GM21825 (cell line): Measurements from ENCODE around the gene PARP4.
"Not testable (repeated sequence)": the region's sequence is repeated elsewhere in the genome, so short reads cannot be mapped to it uniquely, and the experiment has no call there.

Experiments used
- ATAC-seq: cut with Tn5 transposase; IDR thresholded peaks from one replicate; pipeline ENCODE4 v1.9.1; 2021; ENCODE audit warnings: mild to moderate bottlenecking, moderate library complexity; ENCODE audit not compliant: unreplicated experiment

The PARP4 gene

DNA sequence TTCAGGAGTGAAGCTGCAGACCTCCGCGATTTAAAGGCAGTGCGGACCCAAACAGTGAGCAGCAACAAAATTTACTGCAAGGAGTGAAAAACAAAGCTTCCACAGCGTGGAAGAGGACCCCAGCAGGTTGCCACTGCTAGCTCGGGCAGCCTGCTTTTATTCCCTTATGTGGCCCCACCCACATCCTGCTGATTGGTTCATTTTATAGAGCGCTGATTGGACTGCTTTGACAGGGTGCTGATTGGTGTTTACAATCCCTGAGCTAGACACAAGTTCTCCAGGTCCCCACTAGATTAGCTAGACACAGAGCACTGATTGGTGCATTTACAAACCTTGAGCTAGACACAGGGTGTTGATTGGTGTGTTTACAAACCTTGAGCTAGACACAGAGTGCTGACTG lies 6.3 kb downstream of the PARP4 start:
- not testable (repeated sequence) for ATAC-seq

GRCh38 chr13:24505756-24506155 lies 6.8 kb downstream of the PARP4 start:
- ATAC-seq: no peak

- ATAC-seq: no peak
These were observed 7.3 kb downstream of the PARP4 start for GRCh38 chr13:24505256-24505655.

DNA sequence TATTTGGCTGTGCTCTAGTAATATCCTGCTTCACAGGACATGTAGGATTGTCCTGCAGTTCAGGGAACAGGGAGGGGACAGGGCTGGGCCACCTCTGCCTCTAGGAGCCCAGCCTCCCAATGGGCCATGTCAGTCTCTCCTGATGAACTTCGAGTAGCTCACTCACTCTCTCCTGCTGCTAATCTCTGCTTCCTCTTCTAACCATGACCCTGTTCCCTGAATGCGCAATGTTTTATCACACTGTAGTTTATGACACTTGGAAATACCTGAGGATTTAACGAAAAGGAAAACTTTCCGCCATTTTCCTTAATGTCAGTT lies 9.2 kb downstream of the PARP4 start:
- no peak for ATAC-seq

GRCh38 chr13:24502533-24503378 lies 9.8 kb downstream of the PARP4 start:
- no peak for ATAC-seq

GRCh38 chr13:24500977-24501376 lies 11.6 kb downstream of the PARP4 start:
- ATAC-seq: no peak

DNA sequence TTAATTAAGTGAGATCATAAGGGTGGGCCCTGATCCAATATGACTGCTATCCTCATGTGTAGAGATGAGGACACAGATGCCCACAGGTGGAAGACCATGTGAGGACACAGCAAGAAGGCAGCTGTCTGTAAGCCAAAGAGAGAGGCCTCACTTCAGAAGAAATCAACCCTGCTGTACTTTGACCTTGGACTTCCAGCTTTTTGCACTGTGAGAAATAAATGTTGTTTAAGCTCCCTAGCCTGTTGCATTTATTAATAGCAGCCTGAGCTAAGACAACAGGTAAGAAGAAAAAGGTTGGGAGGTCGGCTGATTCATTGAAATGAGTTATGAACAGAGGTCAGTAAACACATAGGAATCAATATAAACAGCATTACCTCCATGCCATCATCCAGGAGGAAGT lies 14.8 kb downstream of the PARP4 start:
- ATAC-seq: no peak

DNA sequence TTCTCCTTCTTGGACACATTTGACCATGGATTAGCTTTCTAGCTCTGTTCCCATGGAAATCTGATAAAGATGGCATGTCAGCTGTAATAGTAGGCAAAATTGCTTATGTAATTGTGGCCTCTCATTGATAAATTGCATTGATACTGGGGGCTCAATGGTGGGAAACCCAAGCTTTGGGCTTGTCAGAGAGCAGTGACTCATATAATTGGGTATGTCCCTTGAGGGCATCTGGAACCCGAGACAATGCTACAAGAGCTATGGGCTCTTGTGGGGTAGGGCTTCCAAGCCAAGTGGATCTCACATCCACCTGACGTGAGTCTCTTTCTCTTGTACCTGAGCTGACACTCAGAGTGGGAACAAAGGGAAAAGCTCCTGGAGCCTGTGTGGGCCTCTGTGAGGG lies 16.3 kb downstream of the PARP4 start:
- ATAC-seq: not testable (repeated sequence)

DNA sequence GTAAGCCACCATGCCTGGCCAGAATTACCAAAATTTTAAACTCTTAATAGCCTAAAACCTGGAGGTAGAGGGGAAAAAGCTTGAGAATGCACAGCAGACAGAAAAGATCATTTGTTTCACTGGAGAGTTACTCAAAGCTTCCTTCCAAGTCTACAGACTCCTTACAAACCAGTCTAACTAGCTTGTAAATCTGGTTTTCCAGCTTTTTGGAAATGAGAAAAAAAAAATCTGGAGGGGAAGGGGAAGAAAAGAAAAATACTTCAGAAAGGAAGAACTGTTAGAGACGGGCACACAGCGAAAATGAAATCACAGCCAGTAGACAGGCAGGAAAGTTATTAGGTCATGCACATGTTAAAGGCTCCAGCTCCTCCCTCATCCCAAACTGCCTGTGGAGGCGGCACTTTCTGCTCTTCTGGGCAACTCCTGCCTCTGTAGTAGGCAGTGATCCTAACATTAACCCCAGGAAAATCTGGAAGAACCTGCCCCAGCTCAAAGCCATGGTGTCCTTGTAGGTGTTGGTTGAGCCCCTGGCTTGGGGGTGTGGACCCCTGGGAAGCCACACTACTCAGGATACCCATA lies 17.3 kb downstream of the PARP4 start:
- no peak for ATAC-seq

GRCh38 chr13:24493356-24493755 lies 19.2 kb downstream of the PARP4 start:
- no peak for ATAC-seq

- ATAC-seq: no peak
These were observed 20.7 kb downstream of the PARP4 start for GRCh38 chr13:24491845-24492244.

GRCh38 chr13:24489721-24490120 lies 22.9 kb downstream of the PARP4 start:
- ATAC-seq: no peak

GRCh38 chr13:24488092-24488491 lies 24.5 kb downstream of the PARP4 start:
- ATAC-seq: not testable (repeated sequence)

- ATAC-seq: not testable (repeated sequence)
These were observed 26.4 kb downstream of the PARP4 start for GRCh38 chr13:24486017-24486657.

GRCh38 chr13:24473686-24474085 lies 38.9 kb downstream of the PARP4 start:
- no peak for ATAC-seq

DNA sequence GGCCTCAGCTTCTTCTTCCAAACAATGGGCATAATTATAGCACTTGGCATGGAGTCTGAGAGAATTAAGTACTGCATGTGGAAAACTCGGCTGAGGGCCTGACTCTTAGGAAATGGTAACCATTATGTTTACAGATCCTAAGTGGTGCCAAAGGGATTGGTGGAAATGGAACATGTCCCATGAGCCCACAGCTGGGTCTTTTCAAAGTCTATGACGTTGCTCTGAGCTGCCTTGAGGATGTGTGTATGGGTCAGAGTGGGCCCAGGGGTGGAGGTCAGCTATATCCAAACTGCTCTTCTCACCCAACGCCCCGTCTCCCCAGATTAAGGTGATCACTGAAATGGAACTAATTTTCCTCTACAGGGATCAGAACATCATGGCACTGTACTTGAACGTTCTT lies 40.4 kb downstream of the PARP4 start:
- ATAC-seq: not testable (repeated sequence)

DNA sequence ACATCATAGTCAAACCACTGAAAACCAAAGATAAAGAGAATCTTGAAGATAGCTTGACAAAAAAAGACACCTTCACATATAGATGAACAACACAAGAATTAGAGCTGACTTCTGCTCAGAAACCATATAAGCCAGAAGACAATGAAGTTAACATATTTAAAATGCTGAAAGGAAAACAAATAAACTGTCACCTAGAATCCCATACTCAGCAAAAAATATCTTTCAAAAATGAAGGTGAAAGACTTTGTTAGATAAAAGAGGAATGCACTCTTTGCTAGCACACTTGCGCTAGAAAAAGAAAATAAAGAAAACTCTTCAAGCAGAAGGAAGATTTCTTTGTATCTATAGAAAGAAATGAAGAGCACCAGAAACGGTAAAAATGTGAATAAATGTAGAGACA lies 49.5 kb downstream of the PARP4 start:
- ATAC-seq: no peak

DNA sequence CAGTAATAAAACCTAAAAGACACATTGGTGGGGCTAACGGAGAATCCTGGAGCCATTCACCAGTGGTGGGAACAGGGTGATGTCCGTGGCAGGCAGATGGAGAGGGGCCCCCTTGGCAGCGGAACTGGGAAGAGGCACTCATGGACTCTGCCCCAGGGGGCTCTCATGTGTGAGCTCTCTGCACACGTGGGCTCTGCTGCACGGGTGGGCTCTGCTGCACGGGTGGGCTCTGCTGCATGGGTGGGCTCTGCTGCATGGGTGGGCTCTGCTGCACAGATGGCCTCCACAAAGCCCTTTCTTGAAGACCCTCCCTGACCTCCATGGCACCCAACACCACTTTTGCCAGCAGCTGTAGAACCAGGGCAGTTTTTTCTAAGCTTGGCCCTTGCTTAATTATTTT lies 52.3 kb downstream of the PARP4 start:
- no peak for ATAC-seq

DNA sequence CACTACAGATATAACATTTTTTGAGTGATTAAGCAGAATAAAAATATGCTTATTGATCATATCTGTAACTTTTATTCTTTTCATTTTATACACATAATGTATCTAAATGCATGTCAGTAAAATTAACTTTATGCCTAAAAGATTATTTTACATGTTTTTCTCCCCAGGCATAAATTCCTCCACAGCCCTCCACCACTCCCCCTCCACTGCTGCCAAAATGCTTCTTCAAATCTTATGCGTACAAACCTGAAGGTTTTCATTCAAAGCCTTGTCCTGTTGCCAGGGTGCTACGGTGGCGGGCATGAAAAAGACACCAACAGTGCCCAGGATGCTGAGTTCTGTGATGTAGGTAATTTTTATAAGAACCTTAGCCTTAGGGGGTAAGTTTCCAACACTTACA lies 52.9 kb downstream of the PARP4 start:
- ATAC-seq: no peak

DNA sequence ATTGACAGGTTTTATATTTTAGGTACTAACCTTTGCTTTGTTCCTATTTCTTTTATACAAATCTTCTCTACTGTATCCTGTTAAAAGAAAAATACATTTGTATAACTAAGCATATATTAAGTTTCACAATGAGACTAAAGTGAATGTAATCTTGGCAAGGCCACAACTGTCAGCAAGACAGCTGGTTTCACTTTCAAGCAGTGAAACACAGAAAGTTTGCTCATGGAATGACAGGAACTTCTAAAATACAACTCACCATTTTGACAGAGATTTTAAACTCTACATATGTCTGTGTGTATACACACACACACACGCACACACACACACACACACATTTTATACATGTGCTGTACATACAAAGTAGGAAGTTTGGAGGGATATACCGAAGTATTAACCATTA lies 53.3 kb downstream of the PARP4 start:
- ATAC-seq: no peak

- ATAC-seq: no peak
These were observed 53.8 kb downstream of the PARP4 start for GRCh38 chr13:24458736-24459135.

DNA sequence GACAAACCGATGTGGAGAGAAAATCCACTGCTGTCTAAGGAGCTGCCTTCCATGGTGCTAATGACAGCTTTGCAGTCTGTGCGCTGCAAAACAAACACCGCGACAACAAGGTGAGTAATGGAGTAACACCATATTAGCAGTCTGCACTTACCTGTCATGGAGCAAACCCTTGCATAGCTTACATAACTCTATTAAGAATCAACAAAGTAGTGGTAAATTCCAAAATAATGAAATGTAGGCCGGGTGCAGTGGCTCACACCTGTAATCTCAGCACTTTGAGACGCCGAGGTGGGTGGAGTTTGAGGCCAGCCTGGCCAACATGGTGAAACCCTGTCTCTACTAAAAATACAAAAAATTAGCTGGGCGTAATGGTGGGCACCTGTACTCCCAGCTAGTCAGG lies 56.2 kb downstream of the PARP4 start:
- ATAC-seq: no peak
